Muscle of leg (tissue), 11 donors: ENCODE measurements around the gene SNX25. TPM values are rescaled to one million over a fixed set of nuclear protein-coding genes. Genes with fewer than 3 reads are reported as not detected.
"Not testable (repeated sequence)": the region's sequence is repeated elsewhere in the genome, so short reads cannot be mapped to it uniquely, and the experiment has no call there.

Experiments used
- DNase-seq: peaks from one replicate; pipeline ENCODE4 v3.0.0; 2013
- H3K27ac ChIP-seq: one replicate; pipeline ENCODE4 v1.5.1; 2013; ENCODE audit warnings: mild to moderate bottlenecking, low read length, control low read depth
- H3K27me3 ChIP-seq: one replicate; pipeline ENCODE4 v1.6.1; 2013; ENCODE audit warnings: low read length; ENCODE audit not compliant: control insufficient read depth, insufficient read depth
- H3K36me3 ChIP-seq: one replicate; pipeline ENCODE4 v1.6.1; 2013; ENCODE audit warnings: low read length; ENCODE audit not compliant: control insufficient read depth, insufficient read depth
- H3K4me1 ChIP-seq: one replicate; pipeline ENCODE4 v1.6.1; 2013; ENCODE audit warnings: low read length; ENCODE audit not compliant: control insufficient read depth, insufficient read depth
- H3K4me3 ChIP-seq: one replicate; pipeline ENCODE4 v1.5.1; 2013; ENCODE audit warnings: low read length, control low read depth
- H3K9me3 ChIP-seq: replicated peaks from 2 replicates; pipeline ENCODE4 v1.6.1; 2013; ENCODE audit warnings: low read depth, low read length; ENCODE audit not compliant: control insufficient read depth
- WGBS: methylation state at CpG from one replicate; pipeline ENCODE4 v1.1.5; 2013; ENCODE audit warnings: missing lambda C conversion rate; ENCODE audit not compliant: insufficient coverage; 5-methylcytosine and 5-hydroxymethylcytosine counted together
- polyA plus RNA-seq, 8 donors: library from polyadenylated mRNA; unstranded; fragments of 120-200 nt; gene quantifications; one replicate each; pipeline versions ENCODE4 v1.2.1 to v1.2.3, GENCODE V29; 2013; ENCODE audit warnings: inconsistent platforms in 1 of 8, low replicate concordance in 1 of 8; ENCODE audit not compliant: insufficient read length in 8 of 8, insufficient read depth in 1 of 8
- total RNA-seq: library from RNA; stranded (reverse); fragments of 120-200 nt; gene quantifications from one replicate; pipeline ENCODE4 v1.2.4, GENCODE V29; 2013

The SNX25 gene
- total and polyA plus RNA-seq, 9 donors, result 7.0 to 14.6 (median 8.2) TPM

DNA sequence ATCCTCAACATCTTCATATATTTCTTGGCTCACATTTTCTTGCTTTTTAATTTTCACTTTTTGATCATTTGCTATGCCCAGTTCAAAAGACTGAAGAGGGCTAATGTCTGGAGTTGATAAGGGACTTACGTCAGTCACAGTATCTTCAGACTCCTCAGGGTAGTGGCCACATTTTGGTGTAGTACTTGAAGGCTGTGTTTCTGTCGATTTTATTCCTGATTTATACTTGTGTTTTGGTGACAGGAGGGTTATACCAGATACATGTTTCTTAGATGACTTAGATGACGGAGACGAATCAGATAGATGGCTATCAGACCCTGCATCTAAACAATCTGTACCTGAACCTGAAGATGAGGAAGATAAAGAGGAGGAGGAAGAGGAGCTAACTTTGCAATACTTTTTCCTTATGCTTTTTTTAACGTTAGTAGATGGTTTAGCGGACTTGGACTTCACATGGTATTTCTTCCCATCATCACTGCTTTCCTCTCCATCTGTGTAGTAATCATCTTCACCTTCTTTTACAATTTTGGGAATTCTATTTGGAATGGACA lies 19.0 kb upstream of the SNX25 start:
- no peaks in the 10 kb centered on the region for H3K27me3 ChIP-seq
- DNase-seq, result no peak
- H3K4me1 ChIP-seq, result no peaks in the 10 kb centered on the region
- H3K9me3 ChIP-seq, result no peaks in the 10 kb centered on the region
- no peak overlapping the region for H3K4me3 ChIP-seq
- peaks cover 6% of the 10 kb centered on the region for H3K36me3 ChIP-seq
- 100% methylated on average over 1 of the region's 6 CpGs for WGBS
- H3K27ac ChIP-seq, result no peak overlapping the region

DNA sequence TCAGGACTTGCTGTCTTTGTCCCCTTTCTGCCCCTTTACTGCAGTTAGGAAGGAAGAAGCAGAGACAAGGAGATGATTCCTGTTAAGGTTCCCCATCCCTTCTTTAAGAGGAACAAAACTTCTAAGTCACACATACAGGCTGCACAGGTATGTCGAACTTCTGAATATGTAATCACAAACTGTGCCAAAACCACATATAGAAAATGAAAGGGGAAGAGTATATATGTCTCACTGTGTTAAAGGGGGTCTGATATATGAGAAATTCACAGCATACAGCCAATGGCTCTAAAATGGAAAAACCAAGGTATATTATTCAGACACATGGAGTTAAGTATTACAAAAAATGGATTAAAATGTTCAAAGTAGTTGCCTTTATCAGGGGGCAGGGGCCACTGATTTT lies 17.3 kb upstream of the SNX25 start:
- DNase-seq, result no peak
- Histone ChIP-seq H3K36me3 (peaks cover 6% of the 10 kb centered on the region), H3K27me3 (no peaks in the 10 kb centered on the region), H3K4me3 (no peak overlapping the region), H3K4me1 (no peaks in the 10 kb centered on the region), H3K27ac (no peak overlapping the region), H3K9me3 (no peaks in the 10 kb centered on the region)
- no CpG with 5 or more reads among the region's 1 CpG for WGBS

DNA sequence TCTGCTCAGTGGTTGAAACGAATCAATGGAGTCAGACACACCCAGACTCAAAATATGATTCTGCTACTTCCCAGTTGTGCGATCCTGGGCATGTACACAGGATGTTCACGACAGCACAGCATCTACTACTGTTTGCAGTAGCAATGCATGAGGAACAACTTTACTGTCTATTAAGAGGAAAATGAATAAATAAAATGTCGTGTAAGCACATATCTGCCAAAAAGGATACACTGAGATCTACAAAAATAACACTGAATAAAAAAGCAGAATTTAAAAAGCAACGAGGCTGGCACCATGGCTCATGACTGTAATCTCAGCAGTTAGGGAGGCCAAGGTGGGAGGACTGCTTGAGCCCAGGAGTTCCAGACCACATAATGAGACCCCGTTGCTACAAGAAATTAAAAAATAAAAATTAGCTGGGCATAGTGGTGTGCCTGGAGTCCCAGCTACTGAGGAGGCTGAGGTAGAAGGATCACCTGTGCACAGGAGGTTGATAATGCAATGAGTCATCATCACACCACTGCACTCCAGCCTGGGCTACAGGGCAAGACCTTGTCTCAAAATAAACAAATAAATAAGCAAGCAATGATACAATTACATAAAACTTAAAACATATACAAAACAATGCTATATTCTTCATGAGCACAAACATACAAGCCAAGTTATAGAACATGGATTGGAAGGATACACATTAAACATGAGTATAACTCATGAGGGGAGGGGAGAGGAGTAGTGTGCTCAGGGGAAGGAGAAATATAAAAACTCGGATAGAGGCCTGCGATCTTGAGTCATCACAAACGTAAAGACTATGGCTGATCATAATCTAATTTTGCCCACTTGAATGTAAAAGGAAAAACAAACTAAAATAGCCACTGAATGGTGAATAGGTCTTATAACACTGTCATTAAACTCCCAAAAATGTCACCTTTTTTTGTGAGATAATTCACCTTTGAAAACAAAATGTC lies 14.2 kb upstream of the SNX25 start:
- H3K36me3 ChIP-seq, result peaks cover 2% of the 10 kb centered on the region
- no CpG with 5 or more reads among the region's 9 CpGs for WGBS

DNA sequence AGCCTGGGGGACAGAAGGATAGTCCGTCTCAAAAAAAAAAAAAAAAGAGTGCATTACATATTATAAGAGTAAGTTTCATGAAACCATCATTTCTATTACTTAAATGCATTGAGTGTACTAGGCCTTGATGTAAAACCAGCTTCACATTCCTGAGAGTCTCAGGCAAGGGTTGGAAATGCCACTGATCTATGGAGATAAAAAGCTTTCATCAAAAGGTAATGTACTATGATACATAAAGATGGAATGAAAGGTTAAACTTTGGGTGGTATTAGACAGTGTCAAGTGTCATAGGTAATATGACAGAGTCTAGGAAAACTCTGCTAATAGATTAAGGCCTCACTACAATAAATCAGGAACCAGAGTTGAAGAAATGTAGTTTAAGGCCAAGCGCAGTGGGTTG lies 13.0 kb upstream of the SNX25 start:
- no peak overlapping the region for H3K27ac ChIP-seq
- DNase-seq, result no peak
- H3K36me3 ChIP-seq, result peaks cover 2% of the 10 kb centered on the region
- no peaks in the 10 kb centered on the region for H3K4me1 ChIP-seq
- no peak overlapping the region for H3K4me3 ChIP-seq
- H3K9me3 ChIP-seq, result no peaks in the 10 kb centered on the region
- H3K27me3 ChIP-seq, result no peaks in the 10 kb centered on the region
- WGBS, result no CpG with 5 or more reads among the region's 2 CpGs

More for the DNA sequence above, 14.2 kb upstream of the SNX25 start:
- Histone ChIP-seq H3K4me3 (no peak overlapping the region), H3K27ac (no peak overlapping the region), H3K4me1 (no peaks in the 10 kb centered on the region), H3K27me3 (no peaks in the 10 kb centered on the region), H3K9me3 (no peaks in the 10 kb centered on the region)
- DNase-seq, result no peak

DNA sequence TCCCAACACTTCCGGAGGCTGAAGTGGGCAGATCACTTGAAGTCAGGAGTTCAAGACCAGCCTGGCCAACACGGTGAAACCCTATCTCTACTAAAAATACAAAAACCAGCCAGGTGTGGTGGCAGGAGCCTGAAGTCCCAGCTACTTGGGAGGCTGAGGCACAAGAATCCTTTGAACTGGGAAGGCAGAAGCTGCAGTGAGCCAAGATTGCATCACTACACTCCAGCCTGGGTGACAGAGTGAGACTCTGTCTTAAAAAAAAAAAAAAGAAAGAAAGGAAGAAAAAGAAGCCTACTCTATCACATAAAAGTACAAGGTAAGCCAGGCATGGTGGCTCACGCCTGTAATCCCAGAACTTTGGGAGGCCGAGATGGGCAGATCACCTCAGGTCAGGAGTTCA lies 11.2 kb upstream of the SNX25 start:
- H3K4me1 ChIP-seq, result peaks cover 12% of the 10 kb centered on the region
- H3K27me3 ChIP-seq, DNase-seq, H3K4me3 ChIP-seq, H3K9me3 ChIP-seq, H3K27ac ChIP-seq, H3K36me3 ChIP-seq: not testable (repeated sequence)
- WGBS, result 100% methylated on average over 1 of the region's 4 CpGs

DNA sequence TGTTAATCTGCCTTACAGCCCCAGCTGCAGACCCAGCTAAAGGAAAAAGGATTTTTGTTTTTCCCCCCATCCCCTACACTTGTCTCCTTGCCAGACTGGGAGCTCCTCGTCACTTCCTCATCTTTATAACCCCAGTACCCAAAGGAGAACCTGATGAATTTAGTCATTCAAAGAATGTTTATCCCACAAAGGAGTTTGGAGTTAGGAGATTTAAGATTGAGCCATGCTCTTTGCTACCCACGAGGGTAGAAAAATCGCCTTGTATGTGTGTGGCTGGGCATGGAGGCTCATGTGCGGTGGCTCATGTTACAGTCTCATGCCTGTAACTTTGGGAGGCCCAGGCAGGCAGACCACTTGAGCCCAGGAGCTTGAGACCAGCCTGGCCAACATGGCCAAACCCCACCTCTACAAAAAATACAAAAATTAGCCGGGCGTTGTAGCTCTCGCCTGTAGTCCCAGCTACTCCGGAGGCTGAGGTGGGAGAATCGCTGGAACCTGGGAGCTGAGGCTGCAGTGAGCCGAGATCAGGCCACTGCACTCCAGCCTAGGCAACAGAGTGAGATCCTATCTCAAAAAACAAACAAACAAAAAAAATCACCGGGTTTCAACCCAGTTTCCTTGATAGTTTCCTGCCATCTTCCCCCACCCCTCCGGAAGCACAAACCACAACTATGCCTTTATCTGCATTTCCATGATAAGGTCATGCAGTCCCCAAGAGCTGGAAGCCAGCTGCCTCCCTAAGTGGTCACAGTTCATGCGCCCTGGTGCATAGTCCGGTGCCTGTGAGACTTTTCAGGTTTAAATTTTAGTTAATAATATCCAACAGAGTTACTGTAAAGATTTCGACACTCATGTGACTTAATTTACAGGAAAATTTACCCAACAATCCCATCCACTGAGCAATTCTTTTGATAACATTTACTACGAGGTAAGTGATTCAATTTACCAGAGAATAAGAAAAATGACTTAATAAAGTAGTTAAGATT lies 7.1 kb upstream of the SNX25 start:
- Histone ChIP-seq H3K27me3 (no peaks in the 10 kb centered on the region), H3K36me3 (no peaks in the 10 kb centered on the region), H3K9me3 (no peaks in the 10 kb centered on the region), H3K4me1 (peaks cover 18% of the 10 kb centered on the region), H3K27ac (peak overlapping the region; percentile 92), H3K4me3 (no peak overlapping the region)
- 49% methylated on average over 6 of the region's 16 CpGs for WGBS
- DNase-seq, result peak; percentile 60

DNA sequence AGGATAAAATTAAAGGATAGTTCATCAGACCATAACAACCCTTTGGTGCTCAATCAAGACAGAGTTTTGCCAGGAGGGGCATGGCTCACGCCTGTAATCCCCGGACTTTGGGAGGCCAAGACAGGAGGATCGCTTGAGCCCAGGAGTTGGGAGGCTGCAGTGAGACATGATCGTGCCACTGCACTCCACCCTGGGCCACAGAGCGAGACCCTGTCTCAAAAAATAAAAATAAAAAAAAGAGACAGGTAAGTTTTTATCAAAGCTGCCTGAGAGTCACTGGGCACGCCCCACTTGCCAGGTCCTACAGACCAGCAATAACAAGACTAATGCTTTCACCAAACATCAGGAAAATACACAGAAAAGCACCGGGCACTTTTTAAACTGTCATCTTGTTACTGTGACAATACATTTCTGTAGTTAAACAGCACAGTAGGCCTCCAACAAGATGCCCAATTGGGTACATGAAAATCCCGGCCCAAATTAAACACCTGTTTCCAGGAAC lies 6.4 kb upstream of the SNX25 start:
- DNase-seq, result no peak
- Histone ChIP-seq H3K36me3 (no peaks in the 10 kb centered on the region), H3K4me3 (peak overlapping the region; percentile 39), H3K4me1 (peaks cover 18% of the 10 kb centered on the region), H3K27me3 (peaks cover under 1% of the 10 kb centered on the region), H3K9me3 (no peaks in the 10 kb centered on the region), H3K27ac (peak overlapping the region; percentile 92)
- 65% methylated on average over 6 of the region's 8 CpGs for WGBS

DNA sequence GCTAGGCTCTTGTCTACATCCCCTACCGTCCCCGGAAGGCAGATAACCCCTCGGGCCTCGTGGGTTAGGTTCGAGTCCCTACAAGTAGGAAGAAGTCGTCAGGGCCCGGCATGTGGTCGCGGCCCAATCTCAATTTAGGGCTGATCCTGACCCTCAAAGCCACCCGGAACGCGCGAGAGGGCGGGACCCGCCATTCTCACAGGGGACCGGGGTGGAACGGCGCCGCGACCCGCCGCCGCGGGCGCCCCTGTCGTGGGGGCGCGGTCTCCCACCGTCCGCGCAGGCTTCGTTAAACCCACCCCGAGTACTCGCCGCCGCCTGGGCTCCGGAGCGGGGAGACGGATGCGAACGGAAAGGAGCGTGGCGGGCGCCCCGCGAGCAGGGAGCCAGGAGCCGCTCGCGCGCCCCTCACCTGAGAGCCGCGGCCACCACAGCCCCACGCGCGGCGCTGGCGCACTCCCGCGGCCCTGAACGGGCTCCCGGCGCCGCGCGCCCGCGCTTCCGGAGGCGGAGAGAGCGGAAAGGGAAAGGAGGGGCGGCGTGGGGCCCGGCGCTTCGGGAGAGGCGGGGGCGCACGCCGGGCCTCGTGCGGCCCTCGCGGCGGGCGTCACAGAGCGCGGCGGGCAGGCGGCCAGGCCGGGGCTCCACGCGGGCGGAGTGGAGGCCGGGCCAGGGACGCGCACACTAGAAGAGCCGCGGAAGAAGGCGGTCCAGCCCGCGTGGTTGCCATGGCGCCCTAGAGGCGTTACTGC lies 5.7 kb upstream of the SNX25 start, which contains the start of gene CFAP97:
Gene CFAP97 (minus strand): TSS at position 515 of the 752 bp plus-strand sequence. CDS start 12,804 bp downstream, outside the sequence.
- Histone ChIP-seq H3K9me3 (no peaks in the 10 kb centered on the region), H3K27ac (peak within 1 kb of the TSS; percentile 92), H3K27me3 (peaks cover 2% of the 10 kb centered on the region), H3K36me3 (no peaks in the 10 kb centered on the region), H3K4me1 (peaks cover 18% of the 10 kb centered on the region), H3K4me3 (peak within 1 kb of the TSS; percentile 49)
- under 1% methylated on average over 95 of the region's 103 CpGs for WGBS
- DNase-seq, result peak; percentile 97

DNA sequence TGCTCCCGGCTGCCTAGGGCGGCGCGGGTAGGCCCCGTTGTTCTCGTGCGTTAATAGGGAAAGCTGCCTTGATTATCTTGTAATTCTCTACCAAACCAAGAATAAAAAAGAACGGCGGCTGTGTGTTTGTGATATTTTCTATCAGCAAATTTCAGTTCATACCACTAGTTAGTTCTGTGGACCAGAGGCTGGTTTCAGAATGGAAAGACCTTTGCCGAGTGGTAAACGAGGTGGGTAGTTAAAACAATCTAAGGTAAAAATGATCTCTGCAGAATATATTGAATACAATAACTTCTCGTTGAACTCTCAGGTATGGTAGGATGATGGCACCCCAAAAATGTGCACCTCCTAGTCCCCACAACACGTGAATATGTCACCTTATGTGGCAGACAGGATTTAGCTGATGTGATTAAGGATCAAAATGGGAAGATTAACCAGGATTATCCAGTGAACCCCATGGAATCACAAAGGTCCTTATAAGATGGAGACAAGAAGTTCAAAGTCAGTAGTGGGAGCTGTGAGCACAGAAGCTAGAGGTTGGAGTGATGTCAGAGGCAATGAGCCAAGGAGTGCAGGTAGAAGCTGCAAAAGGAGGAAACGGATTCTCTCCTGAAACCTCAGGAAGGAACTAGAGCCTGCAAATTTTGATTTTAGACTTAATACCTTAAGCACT lies 5.0 kb upstream of the SNX25 start:
- Histone ChIP-seq H3K4me3 (peak overlapping the region; percentile 49), H3K27me3 (peaks cover 5% of the 10 kb centered on the region), H3K9me3 (no peaks in the 10 kb centered on the region), H3K27ac (peak overlapping the region; percentile 72), H3K4me1 (peaks cover 22% of the 10 kb centered on the region), H3K36me3 (no peaks in the 10 kb centered on the region)
- WGBS, result no CpG with 5 or more reads among the region's 14 CpGs
- peak; percentile 53 for DNase-seq
